Liver (tissue), 9 donors: Measurements from ENCODE around the gene RGS12. TPM values are rescaled to one million over a fixed set of nuclear protein-coding genes. Genes with fewer than 3 reads are reported as not detected.

ENCODE experiments used
- DNase-seq: peaks from one replicate; pipeline ENCODE4 v3.0.0-alpha.2; 2017; ENCODE audit warnings: low spot score
- H3K27ac ChIP-seq, 2 donors: one replicate each; pipeline ENCODE4 v1.7.0; 2013; ENCODE audit warnings: inconsistent platforms in 2 of 2, low read length in 2 of 2, control low read depth in 1 of 2, low read depth in 1 of 2, mild to moderate bottlenecking in 1 of 2
- H3K27me3 ChIP-seq, 4 donors: one replicate each; pipeline versions ENCODE4 v1.6.1 to v1.7.0; 2013; ENCODE audit warnings: low read length in 3 of 4, inconsistent platforms in 1 of 4, mild to moderate bottlenecking in 1 of 4, moderate library complexity in 1 of 4; ENCODE audit not compliant: control insufficient read depth in 4 of 4, insufficient read depth in 4 of 4
- H3K36me3 ChIP-seq, 4 donors: one replicate each; pipeline versions ENCODE4 v1.6.1 to v1.7.0; 2013; ENCODE audit warnings: low read length in 3 of 4, mild to moderate bottlenecking in 3 of 4, low read depth in 1 of 4, moderate library complexity in 1 of 4; ENCODE audit not compliant: control insufficient read depth in 4 of 4, insufficient read depth in 3 of 4
- H3K4me1 ChIP-seq, 4 donors: one replicate each; pipeline versions ENCODE4 v1.6.1 to v1.7.0; 2013; ENCODE audit warnings: low read length in 3 of 4, mild to moderate bottlenecking in 3 of 4, moderate library complexity in 1 of 4; ENCODE audit not compliant: control insufficient read depth in 4 of 4, insufficient read depth in 4 of 4
- H3K4me3 ChIP-seq, 3 donors: one replicate each; pipeline versions ENCODE4 v1.6.1 to v1.7.0; 2013; ENCODE audit warnings: low read length in 3 of 3, control low read depth in 1 of 3, low read depth in 1 of 3, mild to moderate bottlenecking in 1 of 3
- H3K9ac ChIP-seq, 2 donors: one replicate each; pipeline ENCODE4 v1.7.0; 2013; ENCODE audit warnings: low read length in 2 of 2, mild to moderate bottlenecking in 2 of 2, moderate library complexity in 2 of 2, control low read depth in 1 of 2, low read depth in 1 of 2
- H3K9me3 ChIP-seq, 4 donors: one replicate each; pipeline versions ENCODE4 v1.6.1 to v1.7.0; 2013; ENCODE audit warnings: low read length in 3 of 4; ENCODE audit not compliant: control insufficient read depth in 4 of 4
- FOXA1 ChIP-seq: IDR thresholded peaks from 2 replicates; pipeline ENCODE4 v1.6.1; 2016; ENCODE audit warnings: antibody characterized with exemption
- FOXA2 ChIP-seq: IDR thresholded peaks from 2 replicates; pipeline ENCODE4 v1.6.1; 2016; ENCODE audit warnings: antibody characterized with exemption
- GABPA ChIP-seq, 2 donors: IDR thresholded peaks in 1 of 2; conservative IDR thresholded peaks in 1 of 2; 2 replicates each; pipeline ENCODE4 v1.6.1; 2016; ENCODE audit warnings: antibody characterized with exemption in 2 of 2, mild to moderate bottlenecking in 1 of 2, moderate library complexity in 1 of 2
- HNF4G ChIP-seq: IDR thresholded peaks from 2 replicates; pipeline ENCODE4 v1.6.1; 2016; ENCODE audit warnings: antibody characterized with exemption
- JUND ChIP-seq, 2 donors: IDR thresholded peaks; 2 replicates each; pipeline ENCODE4 v1.6.1; 2016; ENCODE audit warnings: antibody characterized with exemption in 2 of 2
- MAX ChIP-seq: IDR thresholded peaks from 2 replicates; pipeline ENCODE4 v1.6.1; 2016; ENCODE audit warnings: antibody characterized with exemption
- RAD21 ChIP-seq, 2 donors: IDR thresholded peaks; 2 replicates each; pipeline ENCODE4 v1.6.1; 2016; ENCODE audit warnings: antibody characterized with exemption in 2 of 2, mild to moderate bottlenecking in 2 of 2
- SP1 ChIP-seq: IDR thresholded peaks from 2 replicates; pipeline ENCODE4 v1.6.1; 2018; ENCODE audit warnings: antibody characterized with exemption, mild to moderate bottlenecking
- YY1 ChIP-seq: IDR thresholded peaks from 2 replicates; pipeline ENCODE4 v1.6.1; 2016; ENCODE audit warnings: antibody characterized with exemption, mild to moderate bottlenecking
- ZBTB33 ChIP-seq: IDR thresholded peaks from 2 replicates; pipeline ENCODE4 v1.6.1; 2016; ENCODE audit warnings: antibody characterized with exemption
- WGBS: extraction: QIAGEN DNeasy Blood & Tissue Kit; methylation state at CpG from one replicate; pipeline ENCODE4 v1.1.7; 2013; 5-methylcytosine and 5-hydroxymethylcytosine counted together
- polyA plus RNA-seq, 2 donors: library from polyadenylated mRNA; stranded (reverse) in 1 of 2; unstranded in 1 of 2; fragments of 200-250 nt in 1 of 2; fragments of >200 nt in 1 of 2; fragmentation: Nextera tagmentation in 1 of 2; extraction: Ambion mirVana in 1 of 2; gene quantifications; one replicate each; pipeline versions ENCODE4 v1.2.1 to v1.2.3, GENCODE V29; 2013 to 2015
- total RNA-seq, 2 donors: library from RNA; depleted of rRNA; stranded (reverse); fragments of >200 nt; gene quantifications; one replicate each; pipeline ENCODE4 v1.2.3, GENCODE V29; 2014
- TF ChIP-seq, protein P1 (sequence below): fragments of 150-350 bp; IDR thresholded peaks from 2 replicates; pipeline ENCODE4 v1.5.1; 2017; ENCODE audit warnings: improper control_type of control experiment, low read depth, low read length; ENCODE audit not compliant: missing input control
- TF ChIP-seq, protein P2 (sequence below): IDR thresholded peaks from 2 replicates; pipeline ENCODE4 v1.6.1; 2016; ENCODE audit warnings: antibody characterized with exemption, mild to moderate bottlenecking
- donor health status: healthy.
- donor health status: healthy.
- donor health status: healthy.
- donor health status: healthy.
- donor health status: healthy.

RGS12 gene
- total and polyA plus RNA-seq, 4 donors: 6.4 to 23.2 (median 11.5) TPM

GRCh38 chr4:3287271-3287971, 5.4 kb upstream of the RGS12 start:
- Histone ChIP-seq H3K4me1 (peaks cover 3 to 15% (median 7%) of the 10 kb centered on the region in 4 donors), H3K9me3 (no peaks in the 10 kb centered on the region), H3K36me3 (peaks cover 0 to 2% (median 0%) of the 10 kb centered on the region in 4 donors), H3K9ac (no peak overlapping the region), H3K27me3 (peaks cover 0 to 2% (median 0%) of the 10 kb centered on the region in 4 donors), H3K4me3 (no peak overlapping the region), H3K27ac (no peak overlapping the region)
- TF ChIP-seq FOXA1: no peak
- no peak for TF ChIP-seq FOXA2
- DNase-seq: no peak
- 73% methylated on average over 14 of the region's 14 CpGs for WGBS

- H3K4me3 ChIP-seq: no peak overlapping the region
- H3K27ac ChIP-seq: no peak overlapping the region
- DNase-seq: no peak
- peaks cover 0 to 2% (median 0%) of the 10 kb centered on the region in 4 donors for H3K36me3 ChIP-seq
- WGBS: 82% methylated on average over 24 of the region's 24 CpGs
- peaks cover 0 to 2% (median 0%) of the 10 kb centered on the region in 4 donors for H3K27me3 ChIP-seq
- TF ChIP-seq, protein P1, sequence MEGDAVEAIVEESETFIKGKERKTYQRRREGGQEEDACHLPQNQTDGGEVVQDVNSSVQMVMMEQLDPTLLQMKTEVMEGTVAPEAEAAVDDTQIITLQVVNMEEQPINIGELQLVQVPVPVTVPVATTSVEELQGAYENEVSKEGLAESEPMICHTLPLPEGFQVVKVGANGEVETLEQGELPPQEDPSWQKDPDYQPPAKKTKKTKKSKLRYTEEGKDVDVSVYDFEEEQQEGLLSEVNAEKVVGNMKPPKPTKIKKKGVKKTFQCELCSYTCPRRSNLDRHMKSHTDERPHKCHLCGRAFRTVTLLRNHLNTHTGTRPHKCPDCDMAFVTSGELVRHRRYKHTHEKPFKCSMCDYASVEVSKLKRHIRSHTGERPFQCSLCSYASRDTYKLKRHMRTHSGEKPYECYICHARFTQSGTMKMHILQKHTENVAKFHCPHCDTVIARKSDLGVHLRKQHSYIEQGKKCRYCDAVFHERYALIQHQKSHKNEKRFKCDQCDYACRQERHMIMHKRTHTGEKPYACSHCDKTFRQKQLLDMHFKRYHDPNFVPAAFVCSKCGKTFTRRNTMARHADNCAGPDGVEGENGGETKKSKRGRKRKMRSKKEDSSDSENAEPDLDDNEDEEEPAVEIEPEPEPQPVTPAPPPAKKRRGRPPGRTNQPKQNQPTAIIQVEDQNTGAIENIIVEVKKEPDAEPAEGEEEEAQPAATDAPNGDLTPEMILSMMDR: no peak
- no peak for TF ChIP-seq YY1
- TF ChIP-seq SP1: no peak
- TF ChIP-seq, protein P2, sequence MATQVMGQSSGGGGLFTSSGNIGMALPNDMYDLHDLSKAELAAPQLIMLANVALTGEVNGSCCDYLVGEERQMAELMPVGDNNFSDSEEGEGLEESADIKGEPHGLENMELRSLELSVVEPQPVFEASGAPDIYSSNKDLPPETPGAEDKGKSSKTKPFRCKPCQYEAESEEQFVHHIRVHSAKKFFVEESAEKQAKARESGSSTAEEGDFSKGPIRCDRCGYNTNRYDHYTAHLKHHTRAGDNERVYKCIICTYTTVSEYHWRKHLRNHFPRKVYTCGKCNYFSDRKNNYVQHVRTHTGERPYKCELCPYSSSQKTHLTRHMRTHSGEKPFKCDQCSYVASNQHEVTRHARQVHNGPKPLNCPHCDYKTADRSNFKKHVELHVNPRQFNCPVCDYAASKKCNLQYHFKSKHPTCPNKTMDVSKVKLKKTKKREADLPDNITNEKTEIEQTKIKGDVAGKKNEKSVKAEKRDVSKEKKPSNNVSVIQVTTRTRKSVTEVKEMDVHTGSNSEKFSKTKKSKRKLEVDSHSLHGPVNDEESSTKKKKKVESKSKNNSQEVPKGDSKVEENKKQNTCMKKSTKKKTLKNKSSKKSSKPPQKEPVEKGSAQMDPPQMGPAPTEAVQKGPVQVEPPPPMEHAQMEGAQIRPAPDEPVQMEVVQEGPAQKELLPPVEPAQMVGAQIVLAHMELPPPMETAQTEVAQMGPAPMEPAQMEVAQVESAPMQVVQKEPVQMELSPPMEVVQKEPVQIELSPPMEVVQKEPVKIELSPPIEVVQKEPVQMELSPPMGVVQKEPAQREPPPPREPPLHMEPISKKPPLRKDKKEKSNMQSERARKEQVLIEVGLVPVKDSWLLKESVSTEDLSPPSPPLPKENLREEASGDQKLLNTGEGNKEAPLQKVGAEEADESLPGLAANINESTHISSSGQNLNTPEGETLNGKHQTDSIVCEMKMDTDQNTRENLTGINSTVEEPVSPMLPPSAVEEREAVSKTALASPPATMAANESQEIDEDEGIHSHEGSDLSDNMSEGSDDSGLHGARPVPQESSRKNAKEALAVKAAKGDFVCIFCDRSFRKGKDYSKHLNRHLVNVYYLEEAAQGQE: no peak
- TF ChIP-seq MAX: no peak
- no peak for TF ChIP-seq FOXA2
- no peaks in the 10 kb centered on the region for H3K9me3 ChIP-seq
- no peak overlapping the region for H3K9ac ChIP-seq
- H3K4me1 ChIP-seq: peaks cover 3 to 17% (median 7%) of the 10 kb centered on the region in 4 donors
Measured at GRCh38 chr4:3287972-3288570, 4.8 kb upstream of the RGS12 start.

- 86% methylated on average over 11 of the region's 11 CpGs for WGBS
- H3K27me3 ChIP-seq: peaks cover 0 to 2% (median 0%) of the 10 kb centered on the region in 4 donors
- no peak overlapping the region for H3K9ac ChIP-seq
- H3K27ac ChIP-seq: no peak overlapping the region
- peaks cover 5 to 17% (median 9%) of the 10 kb centered on the region in 4 donors for H3K4me1 ChIP-seq
- peaks cover 0 to 2% (median 0%) of the 10 kb centered on the region in 4 donors for H3K36me3 ChIP-seq
- H3K9me3 ChIP-seq: no peaks in the 10 kb centered on the region
- DNase-seq: no peak
- H3K4me3 ChIP-seq: no peak overlapping the region
- TF ChIP-seq JUND (IDR thresholded peaks at IDR 0.05): no peak
- no peak for TF ChIP-seq RAD21 (IDR thresholded peaks at IDR 0.05)
- TF ChIP-seq MAX: no peak
- TF ChIP-seq, protein P2: no peak
- no peak for TF ChIP-seq HNF4G
- no peak for TF ChIP-seq FOXA2
- no peak for TF ChIP-seq ZBTB33
- TF ChIP-seq GABPA (IDR thresholded peaks at IDR 0.05 in 1 of 2, conservative IDR thresholded peaks at IDR 0.05 in 1 of 2): no peak
- TF ChIP-seq SP1: no peak
Measured at GRCh38 chr4:3288571-3289094, 4.2 kb upstream of the RGS12 start.
